Stimulated activated memory B cell treated with anti-CD40 and anti-IgM and Interleukin-4, amounts not matched to agents 10 μg/mL and 1 μg/mL and 100 μg/mL, for 72 hours (primary cell): ENCODE results near the gene RADIL.

Source experiments
- ATAC-seq: fragments of 150-1000 bp; cut with Tn5 transposase; 2 replicates; pipeline ENCODE4 v1.10.0; 2021
- H3K27ac Mint-ChIP-seq: one replicate; pipeline ENCODE4 v1.8.0; 2022; ENCODE audit warnings: mild to moderate bottlenecking, mixed read lengths
- H3K27me3 Mint-ChIP-seq: one replicate; pipeline ENCODE4 v1.8.0; 2022; ENCODE audit warnings: mixed read lengths
- H3K36me3 Mint-ChIP-seq: one replicate; pipeline ENCODE4 v1.8.0; 2022; ENCODE audit warnings: mixed read lengths
- H3K4me1 Mint-ChIP-seq: one replicate; pipeline ENCODE4 v1.8.0; 2022; ENCODE audit warnings: mixed read lengths
- H3K4me3 Mint-ChIP-seq: one replicate; pipeline ENCODE4 v1.8.0; 2022; ENCODE audit warnings: mild to moderate bottlenecking, moderate library complexity, mixed read lengths
- H3K9me3 Mint-ChIP-seq: one replicate; pipeline ENCODE4 v1.8.0; 2022; ENCODE audit warnings: mixed read lengths

Gene RADIL

GRCh38 chr7:4817178-4817901 lies 66.2 kb downstream of the RADIL start:
- H3K9me3 Mint-ChIP-seq: peaks cover 6% of the 10 kb centered on the region
- ATAC-seq: no peak
- no peak overlapping the region for H3K4me3 Mint-ChIP-seq
- peaks cover 89% of the 10 kb centered on the region for H3K27me3 Mint-ChIP-seq
- no peaks in the 10 kb centered on the region for H3K4me1 Mint-ChIP-seq
- no peaks in the 10 kb centered on the region for H3K36me3 Mint-ChIP-seq
- H3K27ac Mint-ChIP-seq: no peak overlapping the region

GRCh38 chr7:4816419-4817080 lies 67.0 kb downstream of the RADIL start:
- no peak for ATAC-seq
- peaks cover 6% of the 10 kb centered on the region for H3K9me3 Mint-ChIP-seq
- no peaks in the 10 kb centered on the region for H3K4me1 Mint-ChIP-seq
- H3K36me3 Mint-ChIP-seq: no peaks in the 10 kb centered on the region
- no peak overlapping the region for H3K27ac Mint-ChIP-seq
- no peak overlapping the region for H3K4me3 Mint-ChIP-seq
- peaks cover 84% of the 10 kb centered on the region for H3K27me3 Mint-ChIP-seq

GRCh38 chr7:4815609-4816418 lies 67.7 kb downstream of the RADIL start:
- Mint-ChIP-seq H3K4me1 (no peaks in the 10 kb centered on the region), H3K27me3 (peaks cover 78% of the 10 kb centered on the region), H3K36me3 (no peaks in the 10 kb centered on the region), H3K9me3 (peaks cover 6% of the 10 kb centered on the region), H3K4me3 (no peak overlapping the region), H3K27ac (no peak overlapping the region)
- ATAC-seq: no peak

- no peak overlapping the region for H3K27ac Mint-ChIP-seq
- H3K4me3 Mint-ChIP-seq: no peak overlapping the region
- peaks cover 6% of the 10 kb centered on the region for H3K9me3 Mint-ChIP-seq
Measured at GRCh38 chr7:4815121-4815520, 68.4 kb downstream of the RADIL start.

GRCh38 chr7:4814433-4814832 lies 69.1 kb downstream of the RADIL start:
- H3K4me3 Mint-ChIP-seq: no peak overlapping the region
- H3K27ac Mint-ChIP-seq: no peak overlapping the region
- H3K27me3 Mint-ChIP-seq: peaks cover 84% of the 10 kb centered on the region
- H3K9me3 Mint-ChIP-seq: peaks cover 6% of the 10 kb centered on the region
- no peaks in the 10 kb centered on the region for H3K36me3 Mint-ChIP-seq
- no peak for ATAC-seq
- H3K4me1 Mint-ChIP-seq: peaks cover 4% of the 10 kb centered on the region

More at GRCh38 chr7:4815121-4815520, 68.4 kb downstream of the RADIL start:
- Mint-ChIP-seq H3K36me3 (no peaks in the 10 kb centered on the region), H3K4me1 (no peaks in the 10 kb centered on the region), H3K27me3 (peaks cover 84% of the 10 kb centered on the region)
- no peak for ATAC-seq

GRCh38 chr7:4809666-4810065 lies 73.8 kb downstream of the RADIL start:
- Mint-ChIP-seq H3K9me3 (peaks cover 6% of the 10 kb centered on the region), H3K27ac (peak overlapping the region; percentile 67), H3K36me3 (no peaks in the 10 kb centered on the region), H3K4me1 (peaks cover 9% of the 10 kb centered on the region), H3K27me3 (peaks cover 73% of the 10 kb centered on the region), H3K4me3 (peak overlapping the region; percentile 55)
- no peak for ATAC-seq

- no peaks in the 10 kb centered on the region for H3K36me3 Mint-ChIP-seq
- peaks cover 9% of the 10 kb centered on the region for H3K4me1 Mint-ChIP-seq
- H3K27me3 Mint-ChIP-seq: peaks cover 68% of the 10 kb centered on the region
- H3K4me3 Mint-ChIP-seq: peak overlapping the region; percentile 68
- H3K27ac Mint-ChIP-seq: peak overlapping the region; percentile 67
- ATAC-seq: peak; percentile 32
- peaks cover 6% of the 10 kb centered on the region for H3K9me3 Mint-ChIP-seq
Measured at GRCh38 chr7:4809091-4809591, 74.4 kb downstream of the RADIL start.

GRCh38 chr7:4808565-4808964 lies 75.0 kb downstream of the RADIL start:
- Mint-ChIP-seq H3K27me3 (peaks cover 62% of the 10 kb centered on the region), H3K4me3 (no peak overlapping the region), H3K36me3 (no peaks in the 10 kb centered on the region), H3K27ac (no peak overlapping the region), H3K9me3 (peaks cover 6% of the 10 kb centered on the region), H3K4me1 (peaks cover 9% of the 10 kb centered on the region)
- ATAC-seq: no peak

GRCh38 chr7:4808026-4808425 lies 75.5 kb downstream of the RADIL start:
- H3K27me3 Mint-ChIP-seq: peaks cover 57% of the 10 kb centered on the region
- peaks cover 9% of the 10 kb centered on the region for H3K4me1 Mint-ChIP-seq
- ATAC-seq: no peak
- H3K36me3 Mint-ChIP-seq: no peaks in the 10 kb centered on the region
- H3K4me3 Mint-ChIP-seq: no peak overlapping the region
- no peak overlapping the region for H3K27ac Mint-ChIP-seq
- H3K9me3 Mint-ChIP-seq: peaks cover 5% of the 10 kb centered on the region

- no peak overlapping the region for H3K4me3 Mint-ChIP-seq
- no peak overlapping the region for H3K27ac Mint-ChIP-seq
- ATAC-seq: no peak
- peaks cover 53% of the 10 kb centered on the region for H3K27me3 Mint-ChIP-seq
- H3K4me1 Mint-ChIP-seq: peaks cover 9% of the 10 kb centered on the region
- H3K9me3 Mint-ChIP-seq: peaks cover 1% of the 10 kb centered on the region
- no peaks in the 10 kb centered on the region for H3K36me3 Mint-ChIP-seq
Measured at GRCh38 chr7:4807598-4808016, 75.9 kb downstream of the RADIL start.

GRCh38 chr7:4806983-4807597 lies 76.4 kb downstream of the RADIL start:
- peaks cover 9% of the 10 kb centered on the region for H3K4me1 Mint-ChIP-seq

GRCh38 chr7:4805984-4806300 lies 77.6 kb downstream of the RADIL start:
- Mint-ChIP-seq H3K27ac (no peak overlapping the region), H3K4me3 (no peak overlapping the region), H3K36me3 (no peaks in the 10 kb centered on the region), H3K4me1 (peaks cover 9% of the 10 kb centered on the region), H3K27me3 (peaks cover 47% of the 10 kb centered on the region), H3K9me3 (no peaks in the 10 kb centered on the region)
- no peak for ATAC-seq

More at GRCh38 chr7:4806983-4807597, 76.4 kb downstream of the RADIL start:
- Mint-ChIP-seq H3K36me3 (no peaks in the 10 kb centered on the region), H3K27ac (no peak overlapping the region), H3K27me3 (peaks cover 47% of the 10 kb centered on the region), H3K4me3 (no peak overlapping the region), H3K9me3 (no peaks in the 10 kb centered on the region)
- peak; percentile 26 for ATAC-seq

- H3K9me3 Mint-ChIP-seq: no peaks in the 10 kb centered on the region
- H3K4me1 Mint-ChIP-seq: peaks cover 9% of the 10 kb centered on the region
- peak; percentile 25 for ATAC-seq
- H3K36me3 Mint-ChIP-seq: no peaks in the 10 kb centered on the region
- H3K4me3 Mint-ChIP-seq: no peak overlapping the region
- H3K27me3 Mint-ChIP-seq: peaks cover 43% of the 10 kb centered on the region
- no peak overlapping the region for H3K27ac Mint-ChIP-seq
Measured at GRCh38 chr7:4805110-4805983, 78.2 kb downstream of the RADIL start.
